IMR-90 (cell line): ENCODE data around the gene CDKL1. TPM values are rescaled to one million over a fixed set of nuclear protein-coding genes. Genes with fewer than 3 reads are reported as not detected.

Experiments
- ATAC-seq: fragments of 200-7000 bp; cut with Tn5 transposase; 2 replicates; pipeline ENCODE4 v1.9.1; 2020; ENCODE audit warnings: low read depth, mild to moderate bottlenecking, moderate library complexity
- BruUV-seq: library from RNA; stranded (reverse); fragments of 400-500 nt; replicated peaks from 2 replicates; lab custom pipeline; 2021; lab: Mats Ljungman, UMichigan
- CTCF ChIA-PET: fragments of 300-600 bp; formaldehyde crosslinking; extraction: SDS; loops from one replicate; lab custom pipeline; 2021; ENCODE audit warnings: antibody characterized with exemption; lab: Yijun Ruan, JAX
- POLR2A ChIA-PET: fragments of 300-600 bp; sonication (Branson Sonifier 250); formaldehyde crosslinking; loops from one replicate; lab custom pipeline; 2022; ENCODE audit warnings: antibody characterized with exemption; ENCODE audit not compliant: unreplicated experiment; lab: Charles Lee
- DNase-seq: peaks from one replicate; pipeline ENCODE4 v3.0.0; 2013
- H2AFZ ChIP-seq: replicated peaks from 2 replicates; pipeline ENCODE3; 2013; ENCODE audit warnings: low read length, mild to moderate bottlenecking; ENCODE audit not compliant: poor library complexity
- H2AK5ac ChIP-seq: 2 replicates; pipeline ENCODE4 v1.6.1; 2013; ENCODE audit warnings: low read depth, low read length, inconsistent platforms
- H2AK9ac ChIP-seq: replicated peaks from 2 replicates; pipeline ENCODE3; 2013; ENCODE audit warnings: mild to moderate bottlenecking, low read depth, low read length, moderate library complexity; ENCODE audit not compliant: poor library complexity
- H2BK120ac ChIP-seq: 2 replicates; pipeline ENCODE4 v1.6.1; 2013; ENCODE audit warnings: low read depth, low read length, inconsistent platforms
- H2BK15ac ChIP-seq: 3 replicates; pipeline ENCODE4 v1.6.1; 2013; ENCODE audit warnings: low read depth, low read length, inconsistent platforms
- H2BK20ac ChIP-seq: 2 replicates; pipeline ENCODE4 v1.6.1; 2013; ENCODE audit warnings: low read depth, mild to moderate bottlenecking, inconsistent platforms, low read length, moderate library complexity
- H2BK5ac ChIP-seq: 2 replicates; pipeline ENCODE4 v1.6.1; 2013; ENCODE audit warnings: mild to moderate bottlenecking, low read depth, low read length, inconsistent platforms; ENCODE audit not compliant: poor library complexity, severe bottlenecking
- H3K14ac ChIP-seq: replicated peaks from 2 replicates; pipeline ENCODE4 v1.6.1; 2013; ENCODE audit warnings: low read depth, low read length, inconsistent platforms
- H3K18ac ChIP-seq: 2 replicates; pipeline ENCODE4 v1.6.1; 2013; ENCODE audit warnings: low read depth, low read length, control low read depth
- H3K23ac ChIP-seq: 2 replicates; pipeline ENCODE4 v1.6.1; 2013; ENCODE audit warnings: low read depth, low read length, inconsistent platforms
- H3K27ac ChIP-seq: 2 replicates; pipeline ENCODE4 v1.5.1; 2013; ENCODE audit warnings: mild to moderate bottlenecking, control low read depth, low read length; ENCODE audit not compliant: insufficient read depth
- H3K27me3 ChIP-seq: 2 replicates; pipeline ENCODE4 v1.6.1; 2013; ENCODE audit warnings: low read length; ENCODE audit not compliant: control insufficient read depth, insufficient read depth
- H3K36me3 ChIP-seq: 2 replicates; pipeline ENCODE4 v1.6.1; 2013; ENCODE audit warnings: low read length, mixed read lengths; ENCODE audit not compliant: control insufficient read depth, insufficient read depth
- H3K4ac ChIP-seq: 2 replicates; pipeline ENCODE4 v1.6.1; 2013; ENCODE audit warnings: low read depth, low read length, inconsistent platforms
- H3K4me1 ChIP-seq: 2 replicates; pipeline ENCODE4 v1.6.1; 2013; ENCODE audit warnings: low read length, mixed read lengths; ENCODE audit not compliant: control insufficient read depth, insufficient read depth
- H3K4me2 ChIP-seq: 2 replicates; pipeline ENCODE4 v1.6.1; 2013; ENCODE audit warnings: low read depth, mild to moderate bottlenecking, control low read depth, low read length, moderate library complexity
- H3K4me3 ChIP-seq: 2 replicates; pipeline ENCODE4 v1.5.1; 2013; ENCODE audit warnings: low read depth, mild to moderate bottlenecking, control low read depth, low read length, moderate library complexity; ENCODE audit not compliant: insufficient read depth
- H3K56ac ChIP-seq: 2 replicates; pipeline ENCODE4 v1.6.1; 2013; ENCODE audit warnings: low read length, inconsistent platforms; ENCODE audit not compliant: insufficient read depth; ENCODE audit errors: extremely low read depth
- H3K79me1 ChIP-seq, 2 experiments: 2 replicates each; pipeline ENCODE4 v1.6.1; 2013; ENCODE audit warnings: low read length in 2 of 2, inconsistent platforms in 1 of 2, low read depth in 1 of 2
- H3K9ac ChIP-seq: 2 replicates; pipeline ENCODE4 v1.6.1; 2013; ENCODE audit warnings: low read depth, low read length, control low read depth
- H3K9me1 ChIP-seq: 2 replicates; pipeline ENCODE4 v1.6.1; 2013; ENCODE audit warnings: low read length, inconsistent platforms; ENCODE audit not compliant: insufficient read depth
- H3K9me3 ChIP-seq: 2 replicates; pipeline ENCODE4 v1.6.1; 2013; ENCODE audit warnings: low read length; ENCODE audit not compliant: control insufficient read depth, insufficient read depth
- H4K20me1 ChIP-seq: 2 replicates; pipeline ENCODE4 v1.6.1; 2013; ENCODE audit warnings: low read length, inconsistent platforms; ENCODE audit not compliant: insufficient read depth
- H4K5ac ChIP-seq: 2 replicates; pipeline ENCODE4 v1.6.1; 2013; ENCODE audit warnings: mild to moderate bottlenecking, low read depth, low read length, control low read depth
- H4K8ac ChIP-seq, 2 experiments: 2 replicates each; pipeline ENCODE4 v1.6.1; 2013; ENCODE audit warnings: low read depth in 2 of 2, low read length in 2 of 2, control low read depth in 1 of 2, inconsistent platforms in 1 of 2
- H4K91ac ChIP-seq: 2 replicates; pipeline ENCODE4 v1.6.1; 2013; ENCODE audit warnings: low read depth, low read length, inconsistent platforms; ENCODE audit not compliant: insufficient read depth
- MAFK ChIP-seq: IDR thresholded peaks from 2 replicates; pipeline ENCODE4 v1.6.1; 2012; ENCODE audit warnings: low read depth, low read length, improper control_type of control experiment
- MXI1 ChIP-seq: IDR thresholded peaks from 2 replicates; pipeline ENCODE4 v1.6.1; 2012; ENCODE audit warnings: low read depth, mild to moderate bottlenecking, low read length, moderate library complexity, borderline replicate concordance
- RFX5 ChIP-seq: IDR thresholded peaks from 2 replicates; pipeline ENCODE4 v1.8.0; 2012; ENCODE audit warnings: low read depth, mild to moderate bottlenecking, low read length, moderate library complexity
- SMC3 ChIP-seq: fragments of 150-350 bp; IDR thresholded peaks from 2 replicates; pipeline ENCODE4 v1.6.1; 2016; ENCODE audit warnings: low read depth, mild to moderate bottlenecking, antibody characterized with exemption, low read length, moderate library complexity
- WGBS, 2 experiments: methylation state at CpG; one replicate each; pipeline versions ENCODE4 v1.1.5 to v1.1.7; 2013; ENCODE audit warnings: missing lambda C conversion rate in 2 of 2; ENCODE audit not compliant: insufficient read length in 1 of 2; ENCODE audit errors: extremely low coverage in 2 of 2; 5-methylcytosine and 5-hydroxymethylcytosine counted together
- dilution Hi-C: fragments of 300-500 bp; cut with HindIII; formaldehyde crosslinking; loops from one replicate; pipeline ENCODE4 v1.14.3; 2018; ENCODE audit warnings: low sequenced_read_pairs; ENCODE audit not compliant: unreplicated experiment
- in situ Hi-C: fragments of 300-500 bp; cut with MboI; formaldehyde crosslinking; loops from 3 replicates; pipeline ENCODE4 v1.14.3; 2019; ENCODE audit warnings: low sequenced_read_pairs, inconsistent platforms, mixed read lengths
- intact Hi-C: fragments of 100-400 bp; cut with micrococcal nuclease; formaldehyde crosslinking; loops from 2 replicates; pipeline ENCODE4 v1.10.0; 2022
- polyA plus RNA-seq, 3 experiments: library from polyadenylated mRNA; depleted of rRNA; stranded (reverse); fragments of >200 nt; gene quantifications; 2 replicates each; pipeline ENCODE4 v1.2.3, GENCODE V29; 2012; ENCODE audit warnings: low replicate concordance in 1 of 3
- total RNA-seq: library from RNA; depleted of rRNA; stranded (reverse); fragments of >200 nt; gene quantifications from 2 replicates; pipeline ENCODE4 v1.2.3, GENCODE V29; 2012

CDKL1 gene
- total and polyA plus RNA-seq, 2 of the 4 experiments (the other 2 are of a cell fraction): 1.9 to 3.8 TPM

DNA sequence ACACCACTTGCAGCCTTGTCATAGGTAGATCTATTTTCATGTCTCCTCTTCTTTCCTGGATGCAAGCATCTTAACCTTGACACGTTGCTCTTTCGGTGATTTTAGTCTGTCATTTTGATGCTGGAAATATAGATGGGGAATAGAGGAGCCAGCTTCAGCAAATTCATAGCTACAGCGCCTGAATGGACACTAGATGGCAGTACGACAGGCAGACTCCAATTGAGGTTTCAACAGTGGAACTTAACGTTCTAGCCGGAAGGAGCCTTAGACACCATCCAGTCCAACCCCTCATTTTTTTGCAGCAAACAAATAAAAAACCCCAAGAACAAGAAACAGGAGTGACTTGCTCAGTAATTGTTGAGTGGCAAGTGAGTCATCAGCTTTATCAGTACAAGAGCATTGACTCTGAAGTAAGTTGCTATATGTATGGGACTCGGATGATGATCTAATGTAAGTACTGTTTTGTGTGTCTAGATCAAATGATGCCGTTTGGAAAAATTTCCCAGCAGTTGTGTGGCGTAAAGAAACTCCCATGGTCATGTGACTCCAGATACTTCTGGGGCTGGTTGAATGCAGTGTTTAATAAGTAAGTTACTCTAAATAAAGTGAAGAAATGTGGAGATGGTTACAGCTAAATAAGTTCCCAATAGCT, 75.5 kb downstream of the CDKL1 start (continued):
- peak; percentile 35; the same call in 1 of the 2 replicates for TF ChIP-seq MXI1
- TF ChIP-seq SMC3: peak; percentile 90
- no peak for TF ChIP-seq MAFK

- Histone ChIP-seq H3K79me1 (peaks cover 8 to 36% of the 10 kb centered on the region in 2 experiments), H3K4me1 (peaks cover 9% of the 10 kb centered on the region), H4K5ac (no peak overlapping the region), H3K9ac (no peak overlapping the region), H3K4ac (peak overlapping the region; percentile 52; the same call in 1 of the 2 replicates), H4K91ac (no peak overlapping the region), H3K27ac (peak overlapping the region; percentile 42; the same call in 1 of the 2 replicates), H4K20me1 (no peaks in the 10 kb centered on the region; the same call in 1 of the 2 replicates), H2AK5ac (no peak overlapping the region), H3K27me3 (no peaks in the 10 kb centered on the region), H3K4me2 (peak overlapping the region; percentile 53; the same call in 1 of the 2 replicates), H3K18ac (no peak overlapping the region; the same call in 1 of the 2 replicates), H3K9me1 (peaks cover 8% of the 10 kb centered on the region), H4K8ac (no peak overlapping the region; a peak in 1 of 4 replicates), H3K36me3 (peaks cover 2% of the 10 kb centered on the region), H3K56ac (no peak overlapping the region), H2BK15ac (no peak overlapping the region), H3K4me3 (no peak overlapping the region), H3K14ac (peak overlapping the region; percentile 51), H2AK9ac (no peak overlapping the region), H2BK120ac (peak overlapping the region; percentile 38), H3K23ac (no peak overlapping the region), H3K9me3 (no peaks in the 10 kb centered on the region), H2BK5ac (peak overlapping the region; percentile 68), H2AFZ (no peak overlapping the region), H2BK20ac (peak overlapping the region; percentile 29; the same call in 1 of the 2 replicates)
- in situ Hi-C loops: loop anchor here (5.0 kb wide), 1 partner anchor 207 kb away; no protein-coding TSS in a partner anchor
- intact Hi-C loops: loop anchor here (2.0 to 5.0 kb wide), 3 partner anchors 77 to 457 kb away; partner anchors contain the start of gene CDKL1
- ATAC-seq: peak; percentile 41; the same call in 1 of the 2 replicates
- CTCF ChIA-PET: interaction anchor here (0.6 to 1.6 kb wide), 11 partner anchors 9 to 212 kb away, joined by 3 to 8 read pairs (median 4); partner anchors contain the start of gene MAP4K5
- no TSS peak for BruUV-seq
- dilution Hi-C loops: no loop called here
- POLR2A ChIA-PET: no interaction called here
- no peak for TF ChIP-seq RFX5
- peak; percentile 52; the same call in 1 of the 2 replicates for TF ChIP-seq MAFK
- 51% methylated on average over 3 of the region's 8 CpGs; no CpG with 5 or more reads in 1 of the 2 experiments for WGBS, 2 experiments
- peak; percentile 82 for DNase-seq
These were observed 76.4 kb downstream of the CDKL1 start for GRCh38 chr14:50320283-50320682.
